GM13976 (cell line): ENCODE results near the gene C11orf58.
A peak's percentile ranks its signal among the peaks of the same experiment; 100 is the strongest.

Source experiments
- DNase-seq: peaks from one replicate; pipeline ENCODE4 v3.0.0; 2012; ENCODE audit warnings: low spot score
- CTCF ChIP-seq: IDR thresholded peaks from 2 replicates; pipeline ENCODE4 v1.5.1; 2012; ENCODE audit warnings: borderline replicate concordance, mild to moderate bottlenecking; ENCODE audit not compliant: insufficient read depth; ENCODE audit errors: extremely low read depth, missing control alignments, control extremely low read depth
- in situ Hi-C: fragments of 300-500 bp; cut with MboI; formaldehyde crosslinking; loops from one replicate; pipeline ENCODE4 v1.12.0; 2022; ENCODE audit warnings: low sequenced_read_pairs, mixed read lengths, inconsistent platforms; ENCODE audit not compliant: unreplicated experiment

C11orf58 gene

DNA sequence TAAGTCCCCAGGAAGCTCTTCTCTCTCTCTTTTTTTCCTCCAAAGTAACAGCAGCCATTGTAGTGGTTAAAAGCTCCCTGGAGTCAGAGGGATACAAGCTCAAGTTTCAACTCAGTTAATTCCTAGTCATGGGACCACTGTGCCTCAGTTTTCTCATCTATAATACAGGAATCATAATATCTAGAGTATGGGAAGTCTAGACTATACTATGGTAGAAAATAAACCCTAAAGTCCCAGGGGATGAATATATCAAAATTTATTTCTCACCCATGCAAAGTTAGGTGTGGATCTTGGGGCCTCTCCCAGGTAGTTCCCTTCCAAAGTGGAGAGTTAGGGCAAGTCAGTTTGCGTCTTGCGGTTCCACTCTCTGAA lies 33.7 kb downstream of the C11orf58 start:
- in situ Hi-C loops = no loop called here
- TF ChIP-seq CTCF = no peak
- no peak for DNase-seq

- DNase-seq = peak; percentile 9
- in situ Hi-C loops = no loop called here
- no peak for TF ChIP-seq CTCF
Observed at GRCh38 chr11:16773981-16774935, 35.8 kb downstream of the C11orf58 start.

DNA sequence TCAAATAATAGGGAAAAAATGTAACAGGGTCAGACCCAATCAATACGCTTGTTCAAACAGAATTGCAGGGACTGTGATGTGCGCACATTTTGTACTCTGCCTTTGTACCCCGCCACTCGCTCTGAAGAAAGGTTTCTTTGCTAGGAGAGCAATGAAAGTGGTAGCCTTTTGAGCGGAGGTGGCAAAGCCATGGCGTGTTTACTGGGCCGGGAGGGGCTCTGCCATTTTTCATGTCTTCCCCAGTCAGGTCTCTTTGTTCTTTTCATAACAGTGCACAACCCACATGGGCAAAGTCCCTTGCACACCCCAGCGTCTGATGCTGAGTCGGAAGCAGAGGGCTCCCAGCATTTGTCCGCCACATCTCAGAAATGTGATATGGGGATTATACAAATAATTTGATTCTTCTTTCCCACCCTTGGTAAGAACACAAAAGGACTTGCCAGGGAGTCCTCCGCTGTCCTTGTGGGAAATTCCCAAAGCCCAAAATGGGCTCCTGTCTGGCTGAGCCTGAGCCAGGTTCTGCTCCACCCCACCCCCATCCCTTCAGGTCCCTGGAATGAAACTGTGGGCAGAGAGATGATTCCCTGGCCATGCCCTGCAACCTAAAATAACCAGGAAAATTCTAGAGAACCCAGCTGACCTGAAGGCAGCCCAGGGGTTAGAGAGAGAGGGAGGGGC lies 36.6 kb downstream of the C11orf58 start:
- TF ChIP-seq CTCF = no peak
- no peak for DNase-seq
- in situ Hi-C loops = no loop called here

- in situ Hi-C loops = no loop called here
- no peak for DNase-seq
- no peak for TF ChIP-seq CTCF
Observed at GRCh38 chr11:16775614-16776283, 37.3 kb downstream of the C11orf58 start.

- in situ Hi-C loops = no loop called here
- DNase-seq = no peak
- no peak for TF ChIP-seq CTCF
Observed at GRCh38 chr11:16776711-16777612, 38.5 kb downstream of the C11orf58 start.

- DNase-seq = no peak
- no peak for TF ChIP-seq CTCF
- in situ Hi-C loops = no loop called here
Observed at GRCh38 chr11:16777613-16777975, 39.1 kb downstream of the C11orf58 start.
